GM19395 (cell line): Measurements from ENCODE around the gene ACOX1.
A peak's percentile ranks its signal among the peaks of the same experiment; 100 is the strongest.

ENCODE experiments used
- ATAC-seq: cut with Tn5 transposase; IDR thresholded peaks from one replicate; pipeline ENCODE4 v1.9.1; 2021; ENCODE audit warnings: mild to moderate bottlenecking, moderate library complexity; ENCODE audit not compliant: unreplicated experiment

Gene ACOX1

DNA sequence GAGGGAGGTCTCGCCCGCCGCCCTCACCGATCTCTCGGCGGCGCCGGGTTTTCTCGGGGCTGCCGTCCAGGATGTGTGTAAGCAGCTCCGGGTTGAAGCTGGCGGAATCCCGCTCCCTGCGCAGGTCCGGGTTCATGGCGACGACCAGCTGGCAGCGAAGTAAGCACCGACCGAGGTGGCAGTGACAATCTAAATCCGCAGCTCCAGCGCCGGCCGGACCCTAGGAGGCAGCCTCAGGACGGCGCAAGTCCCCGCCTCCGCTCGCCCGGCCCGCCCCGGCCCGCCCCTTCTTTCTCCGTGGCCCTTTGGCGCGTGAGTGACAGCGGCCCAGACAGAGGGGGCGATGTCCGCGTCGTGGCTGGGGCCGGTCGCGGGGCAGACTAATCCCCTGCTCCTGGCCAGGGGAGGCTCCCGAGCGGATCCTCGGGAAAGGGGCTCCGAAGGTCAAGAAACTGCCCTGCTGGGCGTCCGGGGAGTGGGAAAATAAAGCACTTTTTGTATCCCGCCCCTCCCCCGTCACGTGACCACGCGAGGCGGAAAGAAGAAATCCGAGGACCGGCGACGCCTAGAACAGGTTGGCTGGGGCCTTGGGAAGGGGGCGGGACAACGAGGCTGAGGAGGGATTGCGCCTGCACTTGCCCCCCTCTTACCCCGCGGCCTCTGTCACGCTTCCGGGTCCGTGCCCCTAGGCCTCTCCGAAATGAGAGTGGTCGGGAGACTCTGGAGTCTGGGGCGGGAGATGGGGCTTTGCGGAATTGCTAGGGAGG lies at the start of gene ACOX1, which contains the start of gene TEN1:
TSS of gene ACOX1 (minus strand) at position 229 of the 767 bp plus-strand sequence. CDS start at position 136, 93 bp downstream.
TSS of gene TEN1 (plus strand) at position 303 of the 767 bp plus-strand sequence. CDS start 6,953 bp downstream, outside the sequence.
- ATAC-seq = peak; percentile 87

DNA sequence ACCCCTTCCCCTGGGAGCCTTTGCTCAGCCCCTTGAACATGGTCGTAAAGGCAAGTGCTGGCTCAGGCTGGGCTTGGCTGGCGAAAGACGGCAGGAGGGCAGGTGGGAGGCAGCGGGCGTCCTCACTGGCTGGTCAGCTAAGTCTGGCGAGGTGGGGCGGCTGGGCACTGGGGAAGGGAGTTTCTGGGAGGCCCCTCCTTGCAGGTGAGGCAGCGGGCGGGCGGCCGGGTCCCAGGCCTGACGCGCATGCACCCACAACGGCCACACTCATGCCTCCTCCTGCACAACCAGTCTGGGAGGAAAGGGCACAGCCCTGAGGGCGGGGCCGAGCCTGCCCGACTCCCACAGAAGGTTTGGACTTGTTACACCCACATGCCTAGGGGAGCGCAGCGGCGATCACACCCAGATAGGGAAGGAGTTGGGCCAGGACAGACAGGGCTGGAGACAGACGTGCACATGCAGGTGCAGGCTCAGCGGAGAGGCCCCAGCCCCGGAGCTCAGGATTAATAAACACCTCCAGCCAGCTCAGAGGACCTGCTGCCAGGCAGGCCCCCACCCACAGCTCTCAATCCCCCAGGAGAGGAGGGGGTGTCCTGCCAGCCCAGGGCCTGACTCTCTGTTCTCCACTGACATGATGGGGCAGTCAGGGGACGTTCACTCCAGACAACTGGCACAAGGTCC lies 48.3 kb upstream of the ACOX1 start, which contains the start of gene EVPL:
TSS of gene EVPL (minus strand) at position 148 of the 681 bp plus-strand sequence. CDS start at position 40, 108 bp downstream.
- no peak for ATAC-seq

DNA sequence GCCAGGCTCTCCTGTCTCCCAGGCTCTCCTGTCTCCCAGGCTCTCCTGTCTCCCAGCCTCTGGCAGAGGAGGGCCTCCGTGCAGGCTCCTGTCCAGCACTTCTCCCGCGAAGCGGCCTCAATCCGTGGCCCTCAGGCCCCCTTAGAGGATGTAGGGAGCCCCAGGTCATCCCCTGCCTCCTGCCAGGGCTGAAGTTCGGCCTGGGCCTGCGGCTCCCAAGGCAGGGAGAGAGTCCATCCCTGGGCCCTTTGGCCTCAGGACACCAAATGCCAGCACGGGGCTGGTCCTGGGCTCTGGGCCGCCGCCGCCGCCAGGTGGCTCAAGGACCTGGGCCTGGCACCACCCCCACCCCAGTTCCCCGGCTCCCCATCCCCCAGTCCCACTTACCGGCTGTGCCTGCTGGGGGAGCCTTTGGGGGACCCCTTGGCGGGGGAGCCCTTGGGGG lies 47.8 kb upstream of the ACOX1 start:
- no peak for ATAC-seq

DNA sequence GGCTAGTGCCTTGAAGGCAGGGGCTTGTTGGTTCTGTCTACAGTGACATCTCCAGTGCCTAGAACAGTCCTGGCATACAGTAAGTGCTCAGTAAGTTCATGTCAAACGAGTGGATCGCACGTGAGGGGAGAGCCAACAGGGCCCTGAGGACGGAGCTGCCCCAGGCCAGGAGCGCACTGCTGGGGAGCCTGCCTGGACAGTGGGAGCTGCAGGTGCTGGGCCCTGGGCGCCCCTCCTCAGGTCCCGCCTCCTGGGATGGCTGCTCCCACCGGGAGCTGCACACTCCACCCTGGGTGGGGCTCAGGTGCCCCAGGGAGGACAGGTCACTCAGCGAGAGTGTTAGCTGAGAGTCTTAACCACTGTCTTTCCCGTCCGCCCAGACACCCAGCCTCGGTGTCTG lies 46.3 kb upstream of the ACOX1 start:
- ATAC-seq = no peak

DNA sequence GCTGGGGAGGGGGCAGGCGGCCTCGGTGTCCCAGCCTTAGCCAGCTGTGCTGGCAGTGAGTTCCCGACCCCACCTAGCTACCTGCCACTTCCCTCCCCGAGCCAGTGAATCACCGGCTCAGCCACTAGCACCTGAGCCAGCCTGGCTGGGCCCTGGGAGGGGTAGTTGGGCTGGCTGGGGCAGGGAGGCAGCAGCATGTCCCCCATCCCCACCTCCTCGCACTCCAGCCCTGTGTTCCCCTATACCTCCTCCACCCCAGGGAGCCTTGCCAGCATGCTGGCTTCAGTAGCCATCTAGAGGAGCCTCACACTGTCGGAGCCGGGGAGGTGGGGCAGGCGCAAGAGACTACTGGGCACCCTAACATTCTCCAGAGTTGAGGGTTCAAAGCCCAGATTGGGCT lies 45.4 kb upstream of the ACOX1 start:
- ATAC-seq = no peak

DNA sequence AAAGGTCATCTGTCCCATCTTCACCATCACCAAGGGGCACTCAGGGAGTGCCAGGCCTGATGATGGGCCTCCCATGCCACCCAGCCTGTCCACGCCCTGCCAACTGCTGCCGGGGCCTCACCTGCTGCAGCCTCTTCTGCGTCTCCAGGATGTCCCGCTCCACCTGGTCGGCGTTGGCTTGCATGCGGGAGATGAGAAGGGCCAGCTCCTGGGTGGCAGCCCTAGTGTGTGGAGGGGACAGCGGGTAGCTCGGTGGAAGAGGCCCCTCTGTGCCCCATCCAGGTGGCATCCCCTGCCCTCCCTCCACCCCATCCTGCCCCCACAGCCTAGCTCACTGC lies 44.9 kb upstream of the ACOX1 start:
- no peak for ATAC-seq

DNA sequence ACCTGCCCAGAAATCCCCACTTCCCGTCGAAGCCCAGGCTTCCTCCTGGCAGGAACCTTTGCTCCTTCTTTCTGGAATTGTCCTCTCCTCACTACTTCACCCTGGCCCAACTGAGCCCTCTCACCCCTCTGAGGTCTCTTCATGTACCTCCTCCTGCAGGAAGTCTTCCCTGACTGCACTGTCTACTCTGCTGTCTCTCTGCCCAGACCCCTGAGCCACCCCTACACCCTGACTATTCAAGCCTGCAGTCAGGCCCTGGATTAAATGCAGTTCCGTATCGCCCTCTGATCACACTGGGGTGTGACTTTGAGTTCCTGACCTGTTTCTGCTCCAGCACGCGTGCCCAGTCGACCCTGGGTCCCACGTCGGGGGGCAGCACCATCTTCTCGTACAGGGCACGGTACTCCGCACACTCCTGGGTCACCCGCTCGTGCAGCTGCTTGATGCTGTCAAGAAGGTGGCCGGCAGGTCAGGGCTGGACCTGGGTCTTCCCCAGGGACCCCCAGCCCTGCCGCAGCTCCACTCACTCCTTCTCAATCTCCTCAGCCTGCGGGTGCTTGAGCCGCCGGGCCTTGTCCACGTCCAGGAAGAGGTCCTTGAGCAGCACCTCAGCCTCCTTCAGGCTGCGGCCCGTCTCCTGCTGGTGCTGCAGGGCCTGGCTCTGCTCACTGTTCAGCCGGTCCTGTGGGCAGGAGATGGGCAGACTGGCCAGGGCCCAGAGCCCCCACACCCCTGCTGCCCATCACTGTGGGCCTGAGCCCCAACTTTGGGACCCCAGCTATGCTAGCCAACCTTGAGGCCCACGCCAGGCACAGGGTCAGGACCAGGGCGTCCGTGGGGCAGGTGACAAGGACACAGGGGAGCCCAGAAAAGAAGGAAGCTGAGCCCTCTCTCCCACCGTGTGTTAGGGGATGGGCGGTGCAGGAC lies 44.3 kb upstream of the ACOX1 start:
- ATAC-seq = no peak

DNA sequence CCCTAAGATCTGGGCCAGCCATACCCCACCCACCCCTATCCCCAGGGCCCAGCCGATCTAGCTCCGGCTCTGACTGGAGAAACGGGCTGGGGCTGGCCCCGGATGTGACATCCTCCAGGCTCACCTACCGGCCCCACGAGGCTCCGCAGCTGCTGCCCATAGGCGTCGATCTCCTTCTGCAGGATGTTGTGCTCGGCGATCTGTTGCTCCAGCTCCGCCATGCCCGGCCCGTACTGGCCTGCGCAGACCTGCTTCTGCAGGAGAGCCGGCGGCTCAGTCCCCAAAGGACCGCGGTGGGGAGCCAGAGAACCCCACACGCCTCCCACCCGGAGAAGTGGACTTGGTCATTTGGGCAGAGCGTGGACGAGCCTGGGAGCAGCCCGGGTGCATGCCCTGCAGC lies 43.3 kb upstream of the ACOX1 start:
- ATAC-seq = no peak

DNA sequence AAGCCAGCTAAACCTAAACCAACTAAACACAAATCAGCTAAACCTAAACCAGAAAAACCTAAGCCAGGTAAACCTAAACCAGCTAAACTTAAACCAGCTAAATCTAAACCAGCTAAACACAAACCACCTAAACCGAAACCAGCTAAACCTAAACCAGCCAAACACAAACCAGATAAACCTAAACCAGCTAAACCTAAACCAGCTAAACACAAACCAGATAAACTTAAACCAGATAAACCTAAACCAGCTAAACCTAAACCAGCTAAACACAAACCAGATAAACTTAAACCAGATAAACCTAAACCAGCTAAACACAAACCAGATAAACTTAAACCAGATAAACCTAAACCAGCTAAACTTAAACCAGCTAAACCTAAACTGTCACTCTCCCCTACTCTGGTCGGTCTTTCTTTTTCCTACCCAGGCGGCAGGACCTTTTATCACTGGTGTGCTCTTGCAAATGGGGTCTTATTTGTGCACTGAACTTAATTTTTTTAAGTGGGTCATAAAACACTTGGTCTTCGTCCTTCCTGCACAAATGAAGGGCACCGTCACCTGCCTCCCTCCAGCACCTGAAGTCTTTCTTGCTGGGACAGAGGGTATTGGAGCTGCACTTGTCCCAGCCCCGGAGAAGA lies 41.0 kb upstream of the ACOX1 start:
- ATAC-seq = no peak

DNA sequence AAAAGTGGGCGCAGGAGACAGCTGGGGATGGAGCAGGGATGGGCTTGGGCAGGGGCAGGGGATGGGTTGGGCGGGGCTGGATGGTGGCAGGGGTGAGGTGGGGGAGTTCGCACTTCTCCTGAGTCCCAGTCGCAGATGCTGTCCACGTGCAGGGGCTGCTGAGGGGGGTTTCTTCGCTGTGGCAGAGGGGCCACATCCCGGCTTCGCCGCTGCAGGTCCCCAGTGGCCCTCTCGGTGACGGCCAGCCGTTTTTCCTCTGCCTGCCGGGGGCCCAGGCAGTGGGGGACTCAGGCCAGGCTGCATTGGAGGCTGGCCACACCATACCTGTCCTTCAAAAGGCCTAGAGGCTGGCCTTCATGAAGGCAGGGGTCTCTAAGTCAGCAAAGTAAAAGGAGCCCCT lies 39.8 kb upstream of the ACOX1 start:
- no peak for ATAC-seq

DNA sequence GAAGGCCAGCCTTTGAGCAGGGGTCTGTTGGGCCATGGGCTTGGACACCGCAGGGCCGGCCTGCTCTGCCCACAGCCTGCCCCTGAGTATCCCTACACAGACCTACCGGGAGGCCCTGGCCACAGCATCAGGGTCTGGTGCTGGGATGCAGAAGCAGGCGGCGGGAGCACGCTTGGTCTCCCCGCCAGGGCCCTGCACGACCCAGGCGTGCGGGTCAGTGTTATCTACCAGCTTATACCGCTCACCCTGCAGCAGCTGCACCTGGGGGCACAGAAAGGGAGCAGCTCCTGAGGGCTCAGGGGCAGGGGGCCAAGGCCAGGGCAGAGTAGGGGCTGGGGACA lies 39.3 kb upstream of the ACOX1 start:
- ATAC-seq = no peak

DNA sequence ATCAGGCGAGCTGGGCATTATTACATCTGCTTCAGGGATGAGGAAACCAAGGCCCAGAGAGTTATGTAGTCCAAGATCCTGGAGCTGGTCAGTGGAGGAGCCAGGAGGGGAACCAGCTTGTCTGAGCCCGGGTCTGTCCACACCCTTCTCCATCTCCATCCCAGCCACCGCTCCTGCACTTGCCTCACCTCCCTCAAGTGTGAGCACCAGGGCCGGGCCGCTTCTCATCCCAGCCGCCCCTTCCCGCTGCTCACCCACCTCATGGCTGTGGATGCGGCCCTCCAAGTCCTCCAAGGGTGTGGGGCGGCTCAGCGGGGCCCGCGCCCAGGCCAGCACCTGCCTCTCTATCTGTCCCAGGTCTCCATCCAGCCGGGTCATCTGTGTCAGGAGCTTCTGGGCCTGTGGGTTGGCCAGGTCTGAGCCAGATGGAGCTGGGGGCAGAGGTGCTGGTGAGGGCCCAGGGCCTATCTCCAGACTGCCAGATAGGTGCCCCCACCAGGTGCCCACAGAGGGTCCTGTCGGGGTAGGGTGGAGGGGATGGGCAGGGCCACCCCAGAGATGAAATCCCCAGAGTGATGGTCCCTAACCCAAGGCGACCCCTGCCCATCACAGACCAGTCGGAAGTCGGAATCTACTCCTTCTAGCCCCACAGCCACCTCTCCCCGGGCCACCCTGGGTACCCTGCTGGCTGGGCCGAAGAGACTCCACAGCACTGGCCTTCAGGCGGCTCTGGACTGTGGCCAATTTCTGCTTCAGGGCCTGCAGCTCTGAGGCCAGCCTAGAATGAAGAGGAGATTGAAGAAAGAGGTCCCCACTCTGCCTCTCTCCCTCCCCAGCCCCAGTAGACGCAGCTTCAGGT lies 38.7 kb upstream of the ACOX1 start:
- no peak for ATAC-seq

DNA sequence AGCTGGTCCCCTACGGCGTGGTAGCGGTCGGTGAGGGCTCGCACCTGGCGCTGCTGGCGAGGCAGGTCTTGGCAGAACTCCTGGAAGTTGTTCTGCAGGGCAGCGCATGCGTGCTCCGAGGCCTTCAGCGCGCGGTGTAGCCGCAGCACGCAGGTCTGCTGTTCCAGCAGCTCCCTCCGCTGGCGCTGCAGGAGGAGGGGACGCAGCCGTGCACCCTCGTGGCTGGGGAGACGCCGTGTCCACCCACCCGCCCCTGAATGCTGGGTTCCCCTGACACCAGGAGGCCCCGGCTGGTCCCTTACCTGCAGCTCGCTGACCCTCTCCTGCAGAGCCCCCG lies 35.9 kb upstream of the ACOX1 start:
- ATAC-seq = no peak

DNA sequence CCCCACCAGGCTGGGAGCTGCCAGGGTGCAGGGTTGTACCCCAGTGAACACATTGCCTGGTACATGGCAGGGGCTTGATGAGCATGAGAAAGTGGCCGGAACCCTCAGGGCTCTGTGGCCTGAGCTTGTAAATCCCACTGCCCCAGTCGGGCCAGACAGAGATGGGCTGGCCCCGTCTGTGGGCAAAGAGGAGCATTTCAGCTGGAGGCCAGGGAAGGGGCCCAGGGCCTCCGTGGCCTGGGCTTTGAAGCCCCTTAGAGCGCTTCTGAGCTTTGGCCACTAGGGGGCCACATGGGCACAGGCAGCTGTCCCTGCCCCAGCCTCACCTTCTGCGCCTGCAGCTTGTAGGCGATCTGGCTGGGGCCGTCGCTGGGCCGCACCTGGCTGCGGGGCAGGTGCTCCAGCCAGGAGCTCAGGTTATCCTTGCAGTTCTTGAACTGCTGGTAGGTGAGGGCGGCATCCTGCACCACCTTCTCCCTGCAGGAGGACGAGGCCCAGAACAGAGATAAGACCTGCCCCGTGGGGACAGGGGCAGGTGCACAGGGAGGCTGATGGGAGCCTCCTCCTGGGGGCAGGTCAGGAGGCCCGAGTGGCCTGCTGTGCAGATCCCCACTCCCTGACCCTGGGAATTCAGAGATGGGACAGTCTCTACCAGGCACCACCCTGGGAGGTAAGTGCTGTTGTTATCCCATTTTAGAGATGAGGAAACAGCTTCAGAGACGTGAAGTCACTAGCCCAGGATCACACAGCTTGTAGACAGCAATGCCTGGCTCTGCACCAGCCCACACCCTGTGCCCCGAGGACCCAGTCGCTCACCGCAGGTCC lies 35.3 kb upstream of the ACOX1 start:
- no peak for ATAC-seq

DNA sequence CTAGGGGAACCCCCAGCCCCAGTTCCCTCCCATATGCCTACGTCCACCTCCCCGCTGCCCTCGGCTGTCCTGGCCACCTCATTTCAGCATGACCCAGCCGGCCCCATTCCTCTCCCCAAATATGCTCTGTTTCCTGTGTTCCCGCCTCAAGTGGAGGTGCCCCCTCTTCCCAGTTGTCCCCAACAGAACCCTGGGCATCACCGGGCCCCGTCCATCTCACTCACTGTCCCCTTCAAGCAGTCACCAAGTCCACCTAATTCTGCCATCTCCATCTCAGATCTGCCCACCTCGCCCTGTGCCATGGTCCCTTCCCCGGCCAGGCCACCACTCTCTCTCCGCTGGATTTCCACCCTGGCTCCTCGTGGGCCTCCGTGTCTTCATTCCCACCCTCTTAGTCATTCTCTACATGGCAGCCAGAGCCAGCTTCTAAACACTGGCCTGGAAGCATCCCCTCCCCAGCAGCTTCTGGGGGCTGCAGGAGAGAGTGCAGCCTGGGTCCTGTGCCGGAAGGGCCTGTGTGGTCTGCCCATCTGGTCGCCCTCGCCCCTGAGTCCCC lies 34.5 kb upstream of the ACOX1 start:
- ATAC-seq = no peak

DNA sequence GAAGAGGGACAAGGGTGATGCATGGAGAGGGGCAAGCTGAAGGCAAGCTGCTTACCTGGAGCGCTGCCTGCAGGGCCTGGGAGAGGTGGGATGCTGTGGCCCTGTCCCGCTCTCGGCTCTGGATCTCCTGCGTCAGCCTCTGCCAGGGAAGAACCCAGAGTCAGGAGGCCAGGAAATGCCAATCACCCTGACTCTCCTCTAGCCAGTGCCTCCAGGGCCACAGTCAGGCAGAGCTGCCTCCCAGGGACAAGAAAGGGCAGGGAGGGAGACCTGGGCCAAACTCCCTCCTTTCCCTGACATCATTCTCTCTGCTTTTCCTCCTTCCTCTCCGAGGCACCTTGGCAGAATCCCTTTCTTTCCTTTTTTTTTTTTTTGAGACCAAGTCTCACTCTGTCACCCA lies 33.0 kb upstream of the ACOX1 start:
- ATAC-seq = no peak

DNA sequence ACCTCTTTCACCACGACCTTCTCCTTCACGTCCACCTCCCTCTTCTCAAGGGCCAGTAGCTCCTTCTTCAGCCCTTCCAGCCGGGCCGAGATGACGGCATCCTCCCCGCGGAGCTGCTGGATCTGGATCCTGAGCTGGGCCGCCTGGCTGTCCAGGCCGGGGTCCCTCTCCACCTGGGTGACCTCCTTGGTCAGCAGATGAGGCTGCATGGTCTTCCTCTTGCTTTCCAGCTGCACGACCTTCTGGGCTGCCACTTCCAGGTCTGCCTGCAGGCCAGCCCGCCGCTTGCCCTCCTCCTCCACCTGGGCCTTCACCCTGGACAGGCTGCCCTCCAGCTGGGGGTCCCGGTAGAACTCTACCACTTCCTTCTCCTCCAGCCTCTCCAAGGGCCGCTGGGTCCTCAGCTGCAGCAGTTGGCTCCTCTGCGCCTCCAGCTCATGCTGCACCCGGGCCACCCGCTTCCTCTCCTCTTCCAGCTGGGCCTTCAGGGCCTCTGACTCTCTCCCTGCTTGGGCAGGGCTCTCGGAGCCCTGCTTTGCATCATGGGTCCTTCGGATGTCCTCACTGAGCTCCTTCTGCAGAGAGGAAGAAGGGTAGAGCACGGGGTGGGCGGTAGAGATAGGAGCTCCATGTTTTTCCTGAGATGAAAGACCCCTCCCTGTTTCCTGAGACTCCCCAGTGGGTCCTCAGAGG lies 31.1 kb upstream of the ACOX1 start:
- no peak for ATAC-seq

DNA sequence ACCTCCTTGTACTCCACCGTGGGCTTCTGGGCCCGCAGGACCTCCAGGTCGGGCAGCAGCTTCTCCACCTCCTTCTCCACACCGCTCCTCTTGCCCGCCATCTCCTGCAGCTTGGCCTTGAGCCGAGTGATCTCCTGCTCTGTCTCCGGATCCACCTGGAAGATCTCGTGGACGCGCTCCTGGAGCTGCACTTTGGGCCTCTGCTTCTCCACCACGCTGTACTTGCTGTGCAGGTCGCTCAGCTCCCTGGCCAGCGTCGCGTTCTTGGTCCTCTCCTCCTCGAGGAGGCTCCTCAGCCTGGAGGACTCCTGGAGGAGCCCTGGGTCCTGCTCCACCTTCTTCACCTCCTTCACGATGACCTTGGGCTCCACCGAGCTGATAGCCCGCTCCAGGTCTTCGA lies 30.5 kb upstream of the ACOX1 start:
- ATAC-seq = no peak
